ENCODE measurements around the gene GPR18.

DNA sequence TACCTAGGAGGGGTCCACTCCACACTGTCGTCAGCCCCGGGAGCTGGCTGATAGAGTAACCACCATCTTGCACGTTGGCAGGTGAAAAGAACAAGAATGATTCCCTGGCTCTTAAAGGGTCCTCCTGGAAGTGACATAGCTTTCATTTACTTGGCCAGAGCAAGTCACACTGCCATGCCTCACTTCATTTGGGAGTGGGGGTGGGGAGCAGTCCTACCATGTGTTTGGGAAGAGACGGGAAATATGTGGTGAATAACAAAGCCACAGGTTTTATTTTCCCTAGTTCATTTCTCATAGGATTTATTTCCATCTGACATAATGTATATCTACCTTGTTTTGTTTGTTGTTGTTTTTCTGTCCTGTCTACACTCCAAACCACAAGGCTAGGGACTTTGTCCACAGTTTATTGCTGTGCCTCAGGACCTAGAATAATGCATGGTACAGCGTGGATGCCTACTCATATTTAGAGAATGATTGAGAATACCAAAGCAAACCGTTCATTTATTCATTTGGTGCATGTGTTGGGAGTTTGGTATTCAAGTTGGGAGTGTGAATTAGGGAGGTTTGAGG is 30.8 kb downstream of the GPR18 start:
- TF ChIP-seq, protein P1, sequence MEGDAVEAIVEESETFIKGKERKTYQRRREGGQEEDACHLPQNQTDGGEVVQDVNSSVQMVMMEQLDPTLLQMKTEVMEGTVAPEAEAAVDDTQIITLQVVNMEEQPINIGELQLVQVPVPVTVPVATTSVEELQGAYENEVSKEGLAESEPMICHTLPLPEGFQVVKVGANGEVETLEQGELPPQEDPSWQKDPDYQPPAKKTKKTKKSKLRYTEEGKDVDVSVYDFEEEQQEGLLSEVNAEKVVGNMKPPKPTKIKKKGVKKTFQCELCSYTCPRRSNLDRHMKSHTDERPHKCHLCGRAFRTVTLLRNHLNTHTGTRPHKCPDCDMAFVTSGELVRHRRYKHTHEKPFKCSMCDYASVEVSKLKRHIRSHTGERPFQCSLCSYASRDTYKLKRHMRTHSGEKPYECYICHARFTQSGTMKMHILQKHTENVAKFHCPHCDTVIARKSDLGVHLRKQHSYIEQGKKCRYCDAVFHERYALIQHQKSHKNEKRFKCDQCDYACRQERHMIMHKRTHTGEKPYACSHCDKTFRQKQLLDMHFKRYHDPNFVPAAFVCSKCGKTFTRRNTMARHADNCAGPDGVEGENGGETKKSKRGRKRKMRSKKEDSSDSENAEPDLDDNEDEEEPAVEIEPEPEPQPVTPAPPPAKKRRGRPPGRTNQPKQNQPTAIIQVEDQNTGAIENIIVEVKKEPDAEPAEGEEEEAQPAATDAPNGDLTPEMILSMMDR (conservative IDR thresholded peaks at IDR 0.05 in 1 of 2, IDR thresholded peaks at IDR 0.05 in 1 of 2; ENCODE audit: low read depth in 1 of 2, low read length in 2 of 2): no peak
- TF ChIP-seq EZH2 (IDR thresholded peaks at IDR 0.05; ENCODE audit: low read length, missing control alignments): no peak

Measured in fibroblast of lung (primary cell).